Spleen (tissue), 13 donors: ENCODE results near the gene CEP72. TPM values are rescaled to one million over a fixed set of nuclear protein-coding genes. Genes with fewer than 3 reads are reported as not detected.
A peak's percentile ranks its signal among the peaks of the same experiment; 100 is the strongest.

Source experiments
- DNase-seq: peaks from one replicate; pipeline ENCODE4 v3.0.0-alpha.2; 2020
- H3K27ac ChIP-seq, 8 donors: fragments of 200-600 bp; sonication (generic) in 7 of 8; 1 replicate in 4 of 8; 2 replicates in 4 of 8; pipeline versions ENCODE4 v1.5.0 to v1.8.0; 2016 to 2021; ENCODE audit warnings: inconsistent platforms in 4 of 8, mild to moderate bottlenecking in 4 of 8, moderate library complexity in 1 of 8
- H3K27me3 ChIP-seq, 7 donors: fragments of 200-600 bp; sonication (generic) in 6 of 7; replicated peaks in 1 of 7; 1 replicate in 4 of 7; 2 replicates in 3 of 7; pipeline versions ENCODE4 v1.5.0 to v1.8.0; 2016 to 2021; ENCODE audit warnings: inconsistent platforms in 3 of 7, mild to moderate bottlenecking in 1 of 7
- H3K36me3 ChIP-seq, 6 donors: fragments of 200-600 bp; sonication (generic) in 5 of 6; 1 replicate in 4 of 6; 2 replicates in 2 of 6; pipeline versions ENCODE4 v1.5.0 to v1.8.0; 2016 to 2021; ENCODE audit warnings: inconsistent platforms in 2 of 6
- H3K4me1 ChIP-seq, 6 donors: fragments of 200-600 bp; sonication (generic) in 5 of 6; 1 replicate in 3 of 6; 2 replicates in 3 of 6; pipeline versions ENCODE4 v1.5.0 to v1.8.0; 2016 to 2021; ENCODE audit warnings: inconsistent platforms in 3 of 6
- H3K4me3 ChIP-seq, 8 donors: fragments of 200-600 bp; sonication (generic) in 7 of 8; 1 replicate in 4 of 8; 2 replicates in 4 of 8; pipeline versions ENCODE4 v1.5.0 to v1.8.0; 2016 to 2021; ENCODE audit warnings: inconsistent platforms in 4 of 8, mild to moderate bottlenecking in 4 of 8, moderate library complexity in 2 of 8
- H3K9me3 ChIP-seq, 8 donors: fragments of 200-600 bp; sonication (generic) in 7 of 8; 1 replicate in 4 of 8; 2 replicates in 4 of 8; pipeline versions ENCODE4 v1.5.0 to v1.8.0; 2016 to 2021; ENCODE audit warnings: inconsistent platforms in 4 of 8
- POLR2A ChIP-seq, 3 donors: fragments of 450-650 bp; IDR thresholded peaks; one replicate each; pipeline ENCODE4 v1.5.1; 2017; ENCODE audit warnings: antibody characterized with exemption in 3 of 3, mild to moderate bottlenecking in 1 of 3
- POLR2AphosphoS5 ChIP-seq, 3 donors: sonication (generic); formaldehyde crosslinking; IDR thresholded peaks; one replicate each; pipeline ENCODE4 v1.5.1; 2017; ENCODE audit warnings: antibody characterized with exemption in 3 of 3
- WGBS, 5 donors: extraction: QIAGEN DNeasy Blood & Tissue Kit in 3 of 5; methylation state at CpG; one replicate each; pipeline versions ENCODE4 v1.1.5 to v1.1.7; 2013 to 2018; 5-methylcytosine and 5-hydroxymethylcytosine counted together
- intact Hi-C: fragments of 100-400 bp; cut with DNase I; formaldehyde crosslinking; loops from one replicate; pipeline ENCODE4 v1.15.0; 2023; ENCODE audit warnings: low total_unique reads
- long read RNA-seq, 2 donors: transcript quantifications; one replicate each; lab custom pipeline, GENCODE V29; 2026
- polyA plus RNA-seq, 3 donors: library from polyadenylated mRNA; stranded (reverse); fragments of 200-250 nt; gene quantifications; one replicate each; pipeline ENCODE4 v1.2.1, GENCODE V29; 2013
- total RNA-seq, 7 donors: library from RNA; depleted of rRNA in 3 of 7; stranded (reverse); fragments of >200 nt in 3 of 7; fragmentation: NEBNext Ultra II Directional in 4 of 7; extraction: Animal tissue kit (Norgen Biotek cat#: 25700) in 4 of 7; gene quantifications; one replicate each; pipeline versions ENCODE4 v1.1.0 to v1.2.1, GENCODE V29; 2016 to 2021
- TF ChIP-seq, protein P1 (sequence below), 11 experiments: fragments of 200-600 bp in 7 of 11; fragments of 450-650 bp in 4 of 11; sonication (generic) in 4 of 11; IDR thresholded peaks in 8 of 11; conservative IDR thresholded peaks in 3 of 11; 1 replicate in 7 of 11; 2 replicates in 4 of 11; pipeline versions ENCODE4 v1.4.0 to v1.8.0; 2016 to 2021; ENCODE audit warnings: antibody characterized with exemption in 11 of 11, inconsistent platforms in 4 of 11, mild to moderate bottlenecking in 1 of 11
- donor health status: healthy with polysubstance abuse.
- donor health status: DM: no; HTN: no; CAD: no; lungs with moderate emphysema.
- donor health status: DM: no; HTN: no; CAD: no.
- donor health status: Bipolar disorder and iron deficiency.
- donor health status: healthy.
- donor health status: DM: no; HTN: no; CAD: no.
- donor health status: DM: yes; HTN: yes; CAD: no.

CEP72 gene, protein sequence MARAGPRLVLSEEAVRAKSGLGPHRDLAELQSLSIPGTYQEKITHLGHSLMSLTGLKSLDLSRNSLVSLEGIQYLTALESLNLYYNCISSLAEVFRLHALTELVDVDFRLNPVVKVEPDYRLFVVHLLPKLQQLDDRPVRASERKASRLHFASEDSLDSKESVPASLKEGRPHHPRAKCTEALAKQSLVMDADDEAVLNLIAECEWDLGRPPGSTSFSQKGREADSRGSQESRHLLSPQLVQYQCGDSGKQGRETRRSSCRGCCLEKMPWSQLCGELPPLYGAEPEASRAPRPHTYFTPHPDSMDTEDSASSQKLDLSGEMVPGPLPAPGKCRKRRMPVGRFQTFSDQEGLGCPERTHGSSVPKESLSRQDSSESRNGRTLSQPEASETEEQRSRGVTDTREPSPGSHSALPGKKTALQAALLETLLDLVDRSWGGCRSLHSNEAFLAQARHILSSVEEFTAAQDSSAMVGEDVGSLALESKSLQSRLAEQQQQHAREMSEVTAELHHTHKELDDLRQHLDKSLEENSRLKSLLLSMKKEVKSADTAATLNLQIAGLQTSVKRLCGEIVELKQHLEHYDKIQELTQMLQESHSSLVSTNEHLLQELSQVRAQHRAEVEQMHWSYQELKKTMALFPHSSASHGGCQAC
- total RNA-seq: 10 to 100 TPM in 4 of 7 donors, 1 to 10 TPM in 3; 8.5 to 13.1 (median 10.4) TPM
- 1 to 10 TPM; 2.1 to 4.5 (median 2.9) TPM for polyA plus RNA-seq
- long read RNA-seq, donor 1: 0 reads
- long read RNA-seq, donor 2, partial matches to known transcripts: 0 of 1 reads
- long read RNA-seq, donor 2, other reads (novel, unspliced or antisense): 0 of 1 reads

DNA sequence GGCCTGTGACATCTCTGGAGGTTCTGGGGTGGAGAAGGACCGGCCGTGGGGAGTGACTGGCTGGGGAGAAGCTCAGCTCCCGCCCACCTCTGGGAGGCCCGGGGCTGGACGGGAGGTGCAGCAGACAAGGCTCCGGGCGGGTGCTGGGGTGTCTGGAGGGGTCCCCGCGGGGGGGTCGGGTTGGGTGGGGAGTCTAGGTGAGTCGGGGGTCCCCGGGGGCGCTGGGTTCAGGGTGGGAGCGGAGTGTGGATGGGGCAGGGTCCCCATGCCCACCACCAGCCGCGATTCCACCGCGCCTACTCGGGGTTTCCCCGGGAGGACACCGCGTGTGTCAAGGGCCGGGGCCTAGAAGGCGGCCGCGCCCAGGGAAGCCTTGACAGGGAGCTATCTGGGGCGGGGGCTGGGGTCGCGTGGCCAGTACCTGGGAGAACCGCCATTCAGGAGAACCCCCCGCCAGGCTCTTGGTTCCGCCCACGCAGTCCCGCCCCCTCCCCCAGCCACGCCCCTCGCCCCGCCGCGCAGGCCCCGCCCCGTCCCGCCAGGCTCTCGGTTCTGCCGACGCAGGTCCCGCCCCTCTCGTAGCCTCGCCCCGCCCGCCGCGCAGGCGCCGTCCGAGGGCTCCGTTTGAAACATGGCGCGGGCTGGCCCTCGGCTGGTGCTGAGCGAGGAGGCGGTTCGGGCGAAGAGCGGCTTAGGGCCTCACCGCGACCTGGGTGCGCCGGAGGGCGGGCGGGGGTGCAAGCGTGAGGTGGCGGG, at the start of gene CEP72:
Gene CEP72 (plus strand): TSS at position 610 of the 756 bp plus-strand sequence. CDS start 22 bp downstream, at position 632.
- intact Hi-C loops: no loop called here
- TF ChIP-seq POLR2A (IDR thresholded peaks at IDR 0.05): no peak
- TF ChIP-seq POLR2AphosphoS5 (IDR thresholded peaks at IDR 0.05): peak; percentile 61 to 85 (median 77)
- TF ChIP-seq, protein P1, sequence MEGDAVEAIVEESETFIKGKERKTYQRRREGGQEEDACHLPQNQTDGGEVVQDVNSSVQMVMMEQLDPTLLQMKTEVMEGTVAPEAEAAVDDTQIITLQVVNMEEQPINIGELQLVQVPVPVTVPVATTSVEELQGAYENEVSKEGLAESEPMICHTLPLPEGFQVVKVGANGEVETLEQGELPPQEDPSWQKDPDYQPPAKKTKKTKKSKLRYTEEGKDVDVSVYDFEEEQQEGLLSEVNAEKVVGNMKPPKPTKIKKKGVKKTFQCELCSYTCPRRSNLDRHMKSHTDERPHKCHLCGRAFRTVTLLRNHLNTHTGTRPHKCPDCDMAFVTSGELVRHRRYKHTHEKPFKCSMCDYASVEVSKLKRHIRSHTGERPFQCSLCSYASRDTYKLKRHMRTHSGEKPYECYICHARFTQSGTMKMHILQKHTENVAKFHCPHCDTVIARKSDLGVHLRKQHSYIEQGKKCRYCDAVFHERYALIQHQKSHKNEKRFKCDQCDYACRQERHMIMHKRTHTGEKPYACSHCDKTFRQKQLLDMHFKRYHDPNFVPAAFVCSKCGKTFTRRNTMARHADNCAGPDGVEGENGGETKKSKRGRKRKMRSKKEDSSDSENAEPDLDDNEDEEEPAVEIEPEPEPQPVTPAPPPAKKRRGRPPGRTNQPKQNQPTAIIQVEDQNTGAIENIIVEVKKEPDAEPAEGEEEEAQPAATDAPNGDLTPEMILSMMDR (IDR thresholded peaks at IDR 0.05 in 8 of 11, conservative IDR thresholded peaks at IDR 0.05 in 3 of 11): no peak
- Histone ChIP-seq H3K4me1 (peaks cover 0 to 47% (median 25%) of the 10 kb centered on the region in 6 donors), H3K4me3 (peak within 1 kb of the TSS; percentile 78 to 100 (median 92)), H3K27me3 (peaks cover 0 to 22% (median under 1%) of the 10 kb centered on the region in 7 donors), H3K36me3 (peaks cover 0 to 5% (median 0%) of the 10 kb centered on the region in 6 donors), H3K27ac (peak within 1 kb of the TSS in 5 of 8 donors; percentile 59 to 81 (median 79)), H3K9me3 (no peaks in the 10 kb centered on the region)
- peak; percentile 98 for DNase-seq
- 0 to 1% (median 0%) methylated on average over 17 to 72 of the region's 72 CpGs for WGBS, 5 donors

DNA sequence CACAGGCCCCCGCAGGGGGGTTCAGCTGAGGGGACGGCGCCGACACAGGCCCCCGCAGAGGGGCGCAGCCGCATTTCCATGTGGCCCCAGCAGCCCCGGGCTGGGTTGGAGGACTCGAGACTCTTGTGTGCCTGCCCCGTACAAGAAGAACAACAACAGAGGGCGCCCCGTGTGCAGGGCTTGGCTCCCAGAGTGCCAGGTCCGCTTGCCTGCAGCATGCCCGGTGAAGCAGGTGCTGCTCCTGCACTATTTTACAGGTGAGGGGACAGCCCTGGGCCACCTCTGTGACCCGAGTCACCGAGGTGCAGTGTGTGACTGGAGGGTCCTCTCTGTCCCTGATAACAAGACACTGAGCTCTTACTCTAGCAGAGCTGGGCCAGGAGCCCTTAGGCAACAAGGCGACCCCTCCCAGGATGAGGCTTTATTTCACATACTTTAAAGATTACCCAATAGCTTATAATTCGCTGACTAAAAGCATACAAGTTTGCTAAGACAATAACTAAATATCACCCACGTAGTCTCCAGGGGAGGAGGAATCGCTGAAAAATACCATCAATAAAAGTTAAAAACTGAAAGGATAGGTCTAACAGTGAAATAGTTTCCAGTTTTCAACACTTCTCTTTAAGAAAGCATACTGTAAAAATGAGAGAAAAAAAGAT, 46.2 kb upstream of the CEP72 start:
- WGBS, 5 donors: 39 to 62% (median 44%) methylated on average over 12 to 20 of the region's 20 CpGs
- Histone ChIP-seq H3K36me3 (no peaks in the 10 kb centered on the region), H3K27me3 (peaks cover 0 to 75% (median 25%) of the 10 kb centered on the region in 7 donors), H3K9me3 (peaks cover 0 to 5% (median 0%) of the 10 kb centered on the region in 8 donors), H3K4me1 (no peaks in the 10 kb centered on the region), H3K27ac (no peak overlapping the region), H3K4me3 (no peak overlapping the region)
- TF ChIP-seq POLR2A (IDR thresholded peaks at IDR 0.05) (no peak), POLR2AphosphoS5 (IDR thresholded peaks at IDR 0.05) (no peak)
- TF ChIP-seq, protein P1 (IDR thresholded peaks at IDR 0.05 in 8 of 11, conservative IDR thresholded peaks at IDR 0.05 in 3 of 11): no peak
- DNase-seq: no peak
- intact Hi-C loops: no loop called here

DNA sequence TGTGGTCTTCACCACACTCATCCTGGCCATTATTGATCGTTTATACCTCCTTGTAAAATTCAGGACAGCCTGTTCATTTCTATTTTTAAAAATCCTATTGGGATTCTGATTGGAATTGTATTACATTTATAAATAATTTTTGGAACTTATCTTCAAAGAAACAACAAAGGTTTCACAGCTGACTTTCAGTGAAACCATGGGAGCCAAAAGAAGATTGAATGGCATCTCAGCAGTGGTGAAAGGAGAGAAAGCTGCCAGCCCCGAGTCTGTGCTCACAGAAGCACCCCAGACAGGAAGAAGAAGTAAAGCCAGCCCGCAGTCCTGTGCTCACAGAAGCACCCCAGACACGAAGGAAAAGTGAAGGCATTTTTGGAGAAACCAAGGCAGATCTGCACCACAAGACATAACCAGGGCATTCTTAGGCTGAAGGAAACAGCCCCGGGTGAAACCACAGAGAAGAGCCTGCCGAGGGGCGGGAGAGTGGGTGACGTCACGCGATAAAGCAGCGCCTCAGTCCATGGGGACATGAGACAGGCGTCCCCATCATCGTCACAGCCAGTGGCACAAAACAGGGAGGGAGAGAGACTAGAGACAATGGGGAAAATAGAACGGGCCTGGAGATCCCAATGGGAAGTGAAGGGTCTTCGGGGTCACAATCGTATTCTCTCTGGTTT, 45.4 kb upstream of the CEP72 start:
- 81 to 88% (median 84%) methylated on average over 16 of the region's 16 CpGs for WGBS, 5 donors
- DNase-seq: no peak
- peaks cover 0 to 73% (median 19%) of the 10 kb centered on the region in 7 donors for H3K27me3 ChIP-seq

More for the DNA sequence above, 45.4 kb upstream of the CEP72 start:
- H3K9me3 ChIP-seq: peaks cover 0 to 5% (median 0%) of the 10 kb centered on the region in 8 donors
- no peaks in the 10 kb centered on the region for H3K36me3 ChIP-seq
- H3K4me1 ChIP-seq: no peaks in the 10 kb centered on the region
- no peak for TF ChIP-seq POLR2A (IDR thresholded peaks at IDR 0.05)
- TF ChIP-seq, protein P1 (IDR thresholded peaks at IDR 0.05 in 8 of 11, conservative IDR thresholded peaks at IDR 0.05 in 3 of 11): no peak
- TF ChIP-seq POLR2AphosphoS5 (IDR thresholded peaks at IDR 0.05): no peak
- H3K4me3 ChIP-seq: no peak overlapping the region
- intact Hi-C loops: no loop called here
- H3K27ac ChIP-seq: no peak overlapping the region
